GM18858 (cell line): ENCODE data around the gene CDC20B.
"Not testable (repeated sequence)": the region's sequence is repeated elsewhere in the genome, so short reads cannot be mapped to it uniquely, and the experiment has no call there.

Source experiments
- ATAC-seq: cut with Tn5 transposase; IDR thresholded peaks from one replicate; pipeline ENCODE4 v1.9.1; 2021; ENCODE audit not compliant: unreplicated experiment

Gene CDC20B

GRCh38 chr5:55160493-55161209, 12.3 kb downstream of the CDC20B start:
- no peak for ATAC-seq

DNA sequence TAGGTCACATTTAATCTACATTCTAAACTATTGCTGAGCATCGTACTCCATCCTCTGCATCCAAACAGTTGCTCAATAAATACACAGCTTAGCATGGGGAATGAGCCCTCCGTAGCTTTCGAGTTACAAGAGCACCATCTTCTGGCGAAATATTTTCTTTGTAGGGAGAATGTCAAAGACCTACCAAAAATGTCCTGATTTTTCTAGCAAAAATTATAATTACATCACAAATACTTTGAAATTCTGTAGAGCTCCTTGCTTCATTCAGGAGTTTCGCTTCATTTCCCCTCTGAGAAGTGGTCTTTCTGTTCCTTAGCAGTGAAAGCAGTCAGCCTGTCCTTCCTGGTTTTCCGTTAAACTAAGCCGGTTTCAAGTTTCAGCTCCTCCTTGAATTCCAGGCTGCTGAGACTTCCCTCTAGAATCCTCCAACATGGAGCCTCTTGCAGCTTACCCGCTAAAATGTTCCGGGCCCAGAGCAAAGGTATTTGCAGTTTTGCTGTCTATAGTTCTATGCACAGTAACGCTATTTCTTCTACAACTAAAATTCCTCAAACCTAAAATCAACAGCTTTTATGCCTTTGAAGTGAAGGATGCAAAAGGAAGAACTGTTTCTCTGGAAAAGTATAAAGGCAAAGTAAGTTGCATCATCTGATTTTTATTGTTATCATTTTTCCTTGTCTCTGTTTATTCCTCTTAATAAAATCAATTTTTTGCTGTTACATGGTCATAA, 13.0 kb downstream of the CDC20B start, which contains the start of gene GPX8:
TSS of gene GPX8 (plus strand) at position 409 of the 730 bp plus-strand sequence. CDS start at position 431, 22 bp downstream.
- ATAC-seq: no peak

- no peak for ATAC-seq
Measured at GRCh38 chr5:55154873-55155272, 18.1 kb downstream of the CDC20B start.

- ATAC-seq: no peak
Measured at GRCh38 chr5:55151923-55152842, 20.8 kb downstream of the CDC20B start.

DNA sequence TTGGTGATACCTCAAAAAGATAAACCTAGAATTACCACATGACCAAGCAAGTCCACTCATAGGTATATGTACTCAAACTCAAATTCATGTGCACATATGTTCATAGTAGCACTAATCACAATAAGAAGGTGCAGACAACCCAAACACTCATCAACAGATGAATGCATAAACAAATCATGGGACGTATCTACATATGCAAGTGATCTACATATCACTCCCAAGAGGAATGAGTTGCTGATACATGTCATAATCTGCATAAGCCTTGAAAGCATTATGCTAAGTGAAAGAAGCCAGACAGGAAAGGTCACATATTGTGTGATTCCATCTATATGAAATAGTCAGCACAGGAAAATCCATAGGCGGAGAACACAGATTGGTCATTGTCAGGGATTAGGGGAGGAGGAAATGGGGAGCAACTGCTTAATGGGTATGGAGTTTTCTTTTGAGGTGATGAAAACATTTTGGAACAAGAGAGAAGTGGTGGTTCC, 23.6 kb downstream of the CDC20B start:
- no peak for ATAC-seq

- peak; percentile 86 for ATAC-seq
Measured at GRCh38 chr5:55146543-55147151, 26.3 kb downstream of the CDC20B start.

DNA sequence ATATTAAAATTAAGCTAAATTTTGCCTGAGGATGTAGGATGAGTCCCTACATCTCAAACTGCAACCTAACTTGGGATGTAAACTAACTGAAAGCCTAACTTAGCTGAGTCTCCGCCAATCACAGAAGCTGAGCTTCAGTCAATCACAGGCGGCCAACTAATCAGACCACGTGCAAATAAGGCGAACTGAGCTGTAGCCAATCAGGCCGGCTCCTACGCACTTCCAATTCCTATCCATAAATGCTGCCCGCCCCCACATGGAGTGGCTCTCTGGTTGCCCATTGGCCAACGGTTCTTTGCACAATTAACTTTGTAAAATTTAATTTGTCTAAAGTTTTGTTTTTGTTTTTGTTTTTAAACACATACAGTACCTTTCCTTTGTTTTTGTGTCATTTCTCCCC, 26.9 kb downstream of the CDC20B start:
- no peak for ATAC-seq

GRCh38 chr5:55143624-55144023, 29.4 kb downstream of the CDC20B start:
- ATAC-seq: no peak

- ATAC-seq: no peak
Measured at GRCh38 chr5:55141945-55142690, 30.9 kb downstream of the CDC20B start.

DNA sequence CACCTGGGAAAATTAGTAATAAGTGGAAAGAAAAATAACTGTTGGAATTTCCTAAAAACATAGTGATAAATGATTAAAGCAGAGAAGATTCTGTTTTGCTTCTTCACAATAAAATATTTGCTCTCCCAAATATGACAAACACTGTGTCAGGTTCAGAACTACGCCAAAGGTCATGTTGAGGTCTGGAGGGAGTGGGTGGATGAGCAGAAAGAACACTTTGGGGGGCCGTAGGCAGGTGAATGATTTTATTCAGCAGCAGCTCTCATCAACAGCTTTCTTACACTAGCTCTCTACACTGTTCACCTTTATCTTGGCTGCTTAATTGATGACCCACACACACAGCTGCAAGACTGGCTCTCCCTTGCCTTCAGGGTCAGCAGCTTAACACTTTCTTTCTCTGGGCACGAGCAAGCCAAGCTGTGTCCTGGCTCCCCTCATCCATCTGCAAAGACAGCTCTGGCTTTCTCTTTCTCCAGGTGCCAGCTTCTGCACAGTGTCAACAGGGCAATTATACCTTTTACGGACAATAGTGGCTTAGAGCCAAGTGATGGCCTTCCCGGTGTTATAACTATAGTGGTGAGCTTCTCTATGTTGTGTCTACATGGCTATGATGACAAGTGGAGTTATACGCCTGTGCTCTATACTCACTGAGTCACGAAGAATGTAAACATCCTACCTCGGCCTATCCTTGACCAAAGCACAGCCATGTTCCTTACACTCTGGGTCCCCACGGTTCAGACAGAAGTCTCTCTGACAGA, 31.9 kb downstream of the CDC20B start:
- ATAC-seq: no peak

- ATAC-seq: no peak
Measured at GRCh38 chr5:55136521-55136920, 36.5 kb downstream of the CDC20B start.

DNA sequence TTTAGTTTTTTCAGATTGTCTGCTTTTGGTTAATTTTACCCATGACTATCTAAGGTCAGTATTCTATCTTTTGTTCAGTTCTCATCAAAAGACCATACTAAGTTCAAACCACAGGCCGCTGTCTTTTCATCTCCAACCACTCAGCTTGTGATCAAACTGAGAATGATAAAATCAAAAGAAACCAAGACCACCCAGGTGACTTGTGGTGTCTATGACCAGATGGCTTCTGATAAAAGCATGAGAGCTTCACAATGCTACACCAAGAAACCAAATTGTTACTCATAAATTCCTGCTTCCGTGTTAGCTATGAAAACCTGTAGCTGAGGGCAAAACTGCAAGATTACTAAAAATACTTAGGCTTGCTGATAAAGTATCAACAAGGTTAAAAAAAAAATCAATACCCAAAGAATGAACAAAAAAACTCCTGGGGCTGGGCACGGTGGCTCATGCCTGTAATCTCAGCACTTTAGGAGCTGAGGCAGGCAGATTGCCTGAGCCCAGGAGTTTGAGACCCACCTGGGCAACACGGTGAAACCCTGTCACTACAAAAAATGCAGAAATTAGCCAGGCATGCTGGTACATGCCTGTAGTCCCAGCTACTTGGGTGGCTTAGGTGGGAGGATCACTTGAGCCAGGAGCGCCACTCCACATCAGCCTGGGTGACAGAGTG, 38.8 kb downstream of the CDC20B start:
- ATAC-seq: no peak

DNA sequence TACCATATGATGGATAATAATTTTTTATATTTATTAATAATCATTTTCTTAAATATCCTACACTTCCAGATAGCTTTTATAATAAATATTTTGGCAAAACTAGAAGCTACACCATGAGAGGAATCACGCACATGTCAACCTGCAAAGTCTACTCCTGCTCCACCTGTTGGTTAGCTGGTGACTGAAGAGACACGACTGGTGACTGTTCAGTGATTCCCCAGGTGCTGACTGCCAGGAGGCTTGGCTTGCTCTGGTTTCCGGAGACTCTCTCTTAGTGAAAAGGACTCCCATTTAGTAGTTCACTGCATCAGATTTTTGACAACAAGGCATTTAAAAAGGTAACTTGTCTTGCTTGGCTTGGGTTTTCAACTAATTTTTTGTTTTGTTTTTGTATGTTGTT, 49.6 kb downstream of the CDC20B start:
- ATAC-seq: no peak

- ATAC-seq: no peak
Measured at GRCh38 chr5:55114061-55114460, 58.9 kb downstream of the CDC20B start.

DNA sequence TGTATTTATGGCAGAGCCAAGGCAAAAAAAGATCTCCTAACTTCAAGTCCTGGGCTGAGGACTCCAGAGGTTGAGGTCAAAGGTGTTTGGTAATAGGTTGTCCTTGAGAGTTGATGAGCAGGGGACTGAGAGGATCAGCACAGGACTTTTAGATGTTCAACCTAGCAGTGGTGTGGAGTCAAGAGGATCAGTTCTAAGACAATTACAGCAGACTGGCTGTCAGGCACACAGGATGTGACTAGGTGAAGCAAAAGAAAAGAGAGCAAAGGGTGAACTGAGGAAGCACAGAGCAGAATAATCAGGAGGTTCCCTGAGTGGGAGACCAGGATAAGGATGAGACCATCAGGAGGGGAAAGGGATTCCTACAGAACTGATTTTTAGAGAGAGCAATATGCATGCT, 59.6 kb downstream of the CDC20B start:
- ATAC-seq: no peak

DNA sequence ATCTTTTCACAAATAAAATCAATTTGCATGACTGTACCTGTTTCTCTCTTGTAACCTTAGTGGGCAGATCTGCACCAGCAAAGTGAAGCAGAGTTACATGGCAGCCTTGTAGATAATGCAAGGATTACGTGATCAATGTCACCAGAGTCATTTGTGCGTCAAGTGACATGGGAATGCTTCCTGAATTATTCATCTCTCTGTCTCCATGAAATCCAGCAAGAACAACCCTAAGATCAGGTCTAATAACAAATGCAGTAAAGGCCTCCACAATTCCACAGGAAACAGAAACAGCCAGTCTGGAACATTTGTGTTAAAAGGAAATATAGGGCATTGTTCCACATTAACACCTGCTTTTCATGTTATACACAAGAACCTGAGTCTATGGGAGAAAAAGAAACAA, 62.8 kb downstream of the CDC20B start:
- ATAC-seq: no peak

DNA sequence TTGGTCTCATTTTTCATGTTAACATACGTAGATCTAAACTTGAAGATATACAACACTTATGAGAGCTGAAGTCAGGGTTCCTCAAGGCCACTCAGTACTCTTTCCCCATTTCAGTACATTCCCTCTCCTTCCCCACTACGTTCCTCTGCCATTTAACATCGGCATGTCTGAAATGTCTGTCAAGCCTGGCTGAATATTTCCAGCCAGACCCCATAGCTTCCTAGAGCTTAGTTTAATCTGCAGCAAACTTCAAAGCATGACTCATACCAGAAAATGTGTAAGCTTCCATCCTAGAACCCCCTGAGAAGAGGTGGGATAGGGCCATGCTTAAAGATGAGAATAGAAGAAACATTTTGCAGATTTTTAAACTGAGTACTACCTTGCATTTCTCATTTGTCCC, 64.3 kb downstream of the CDC20B start:
- ATAC-seq: no peak

DNA sequence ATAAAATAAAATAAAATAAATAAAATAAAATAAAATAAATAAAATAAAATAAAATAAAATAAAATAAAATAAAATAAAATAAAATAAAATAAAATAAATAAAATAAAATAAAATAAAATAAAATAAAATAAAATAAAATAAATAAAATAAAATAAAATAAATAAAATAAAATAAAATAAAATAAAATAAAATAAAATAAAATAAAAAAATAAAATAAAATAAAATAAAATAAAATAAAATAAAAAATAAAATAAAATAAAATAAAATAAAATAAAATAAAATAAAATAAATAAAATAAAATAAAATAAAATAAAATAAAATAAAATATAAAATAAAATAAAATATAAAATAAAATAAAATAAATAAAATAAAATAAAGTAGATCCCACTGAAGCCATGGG, 67.0 kb downstream of the CDC20B start:
- not testable (repeated sequence) for ATAC-seq
